A549 (cell line): ENCODE data around the gene COL15A1. TPM values are rescaled to one million over a fixed set of nuclear protein-coding genes. Genes with fewer than 3 reads are reported as not detected.

Experiments
- ATAC-seq, 2 experiments: fragments of 200-7000 bp in 1 of 2; fragments of >200 bp in 1 of 2; cut with Nextera tagmentation in 1 of 2; cut with Tn5 transposase in 1 of 2; 3 replicates each; pipeline versions ENCODE4 v1.8.0 to v1.9.1; 2018 to 2020; ENCODE audit warnings: mild to moderate bottlenecking in 1 of 2, moderate library complexity in 1 of 2
- CTCF ChIA-PET: fragments of 300-600 bp; sonication (Branson Sonifier 250); formaldehyde crosslinking; extraction: SDS; loops from one replicate; lab custom pipeline; 2021; ENCODE audit warnings: antibody characterized with exemption, inconsistent platforms; lab: Yijun Ruan, JAX
- POLR2A ChIA-PET: fragments of 350-600 bp; formaldehyde crosslinking; extraction: SDS; loops from one replicate; lab custom pipeline; 2021; ENCODE audit warnings: antibody characterized with exemption, inconsistent platforms; lab: Yijun Ruan, JAX
- DNase-seq, 2 experiments: peaks; one replicate each; pipeline versions ENCODE4 v3.0.0 to v3.0.0-alpha.2; 2011 to 2016; ENCODE audit warnings: low read depth in 1 of 2, low spot score in 1 of 2
- FAIRE-seq: peaks from 2 replicates; lab custom pipeline; 2011; peaks lifted over from hg19 to GRCh38; lab: Jason Lieb, UNC
- H3K27ac ChIP-seq, 2 experiments: fragments of >200 bp; sonication (Bioruptor Twin); formaldehyde crosslinking; 3 replicates each; pipeline ENCODE4 v1.5.1; 2016 to 2017
- H3K4me1 ChIP-seq: fragments of >200 bp; sonication (Bioruptor Twin); formaldehyde crosslinking; 3 replicates; pipeline ENCODE4 v1.6.1; 2016
- H3K4me2 ChIP-seq: fragments of >200 bp; sonication (Bioruptor Twin); formaldehyde crosslinking; 3 replicates; pipeline ENCODE4 v1.6.1; 2016
- H3K4me3 ChIP-seq: fragments of >200 bp; sonication (Bioruptor Twin); formaldehyde crosslinking; 3 replicates; pipeline ENCODE4 v1.5.1; 2016
- H3K9me3 ChIP-seq: fragments of >200 bp; sonication (Bioruptor Twin); formaldehyde crosslinking; 3 replicates; pipeline ENCODE4 v1.6.1; 2016
- BHLHE40 ChIP-seq: IDR thresholded peaks from 2 replicates; pipeline ENCODE4 v1.6.1; 2012; ENCODE audit warnings: low read depth, low read length, inconsistent platforms
- EHMT2 ChIP-seq: fragments of 200-600 bp; sonication (generic); IDR thresholded peaks from 2 replicates; pipeline ENCODE4 v1.6.1; 2016; ENCODE audit warnings: antibody characterized with exemption, low read depth, mild to moderate bottlenecking, moderate library complexity
- FOSB ChIP-seq: fragments of 250-450 bp; sonication (Bioruptor Pico); IDR thresholded peaks from 2 replicates; pipeline ENCODE4 v1.5.0; 2020; ENCODE audit warnings: mild to moderate bottlenecking, moderate library complexity
- FOSL2 ChIP-seq, 2 experiments: fragments of 450-650 bp in 1 of 2; fragments of >200 bp in 1 of 2; sonication (Bioruptor Twin) in 1 of 2; formaldehyde crosslinking; IDR thresholded peaks; 2 replicates each; pipeline versions ENCODE4 v1.5.0 to v1.6.1; 2016 to 2020; ENCODE audit warnings: mild to moderate bottlenecking in 1 of 2, moderate library complexity in 1 of 2
- FOXS1 ChIP-seq: fragments of 250-450 bp; sonication (Bioruptor Pico); IDR thresholded peaks from 2 replicates; pipeline ENCODE4 v1.5.0; 2020; ENCODE audit warnings: mild to moderate bottlenecking, moderate library complexity
- HOXA7 ChIP-seq: fragments of 250-450 bp; sonication (Bioruptor Pico); IDR thresholded peaks from 2 replicates; pipeline ENCODE4 v1.5.0; 2020; ENCODE audit warnings: mild to moderate bottlenecking, moderate library complexity
- HOXB13 ChIP-seq: fragments of 250-450 bp; sonication (Bioruptor Pico); IDR thresholded peaks from 2 replicates; pipeline ENCODE4 v1.5.0; 2020; ENCODE audit warnings: low read depth, mild to moderate bottlenecking, moderate library complexity
- JUN ChIP-seq, 2 experiments: fragments of >200 bp; sonication (Bioruptor Twin); formaldehyde crosslinking; IDR thresholded peaks; 2 replicates in 1 of 2; 3 replicates in 1 of 2; pipeline ENCODE4 v1.6.1; 2016 to 2017
- KDM1A ChIP-seq: fragments of 200-600 bp; sonication (generic); IDR thresholded peaks from 2 replicates; pipeline ENCODE4 v1.6.1; 2016; ENCODE audit warnings: low read depth, mild to moderate bottlenecking
- MYC ChIP-seq: IDR thresholded peaks from 2 replicates; pipeline ENCODE4 v1.6.1; 2012; ENCODE audit warnings: mild to moderate bottlenecking, inconsistent platforms, low read length, improper control_type of control experiment, borderline replicate concordance
- NPAS2 ChIP-seq: fragments of 250-450 bp; sonication (Bioruptor Pico); IDR thresholded peaks from 2 replicates; pipeline ENCODE4 v1.8.0; 2022; ENCODE audit warnings: mild to moderate bottlenecking, moderate library complexity, borderline replicate concordance
- POLR2AphosphoS2 ChIP-seq: conservative IDR thresholded peaks from 2 replicates; pipeline ENCODE4 v1.6.1; 2012; ENCODE audit warnings: low read length, improper control_type of control experiment, inconsistent platforms
- RAD21 ChIP-seq, 2 experiments: fragments of >200 bp in 1 of 2; sonication (Bioruptor Twin) in 1 of 2; formaldehyde crosslinking in 1 of 2; IDR thresholded peaks in 1 of 2; conservative IDR thresholded peaks in 1 of 2; 2 replicates in 1 of 2; 3 replicates in 1 of 2; pipeline ENCODE4 v1.6.1; 2012 to 2018; ENCODE audit warnings: inconsistent platforms in 1 of 2
- RARB ChIP-seq: fragments of 250-450 bp; sonication (Bioruptor Pico); IDR thresholded peaks from 2 replicates; pipeline ENCODE4 v1.8.0; 2021; ENCODE audit warnings: mild to moderate bottlenecking, moderate library complexity
- RFX5 ChIP-seq: fragments of 450-650 bp; IDR thresholded peaks from 2 replicates; pipeline ENCODE4 v1.7.1; 2014; ENCODE audit warnings: antibody characterized with exemption, mild to moderate bottlenecking, moderate library complexity
- RNF2 ChIP-seq: fragments of 200-600 bp; sonication (generic); IDR thresholded peaks from 2 replicates; pipeline ENCODE4 v1.6.1; 2016; ENCODE audit warnings: low read depth, mild to moderate bottlenecking, antibody characterized with exemption, moderate library complexity, borderline replicate concordance
- ZNF302 ChIP-seq: fragments of 250-450 bp; sonication (Bioruptor Pico); IDR thresholded peaks from 2 replicates; pipeline ENCODE4 v1.9.0; 2021; ENCODE audit warnings: inconsistent platforms, mild to moderate bottlenecking, moderate library complexity
- WGBS: methylation state at CpG from one replicate; pipeline ENCODE4 v1.1.6; 2017; ENCODE audit errors: missing lambda C conversion rate; 5-methylcytosine and 5-hydroxymethylcytosine counted together
- polyA plus RNA-seq, 4 experiments: library from polyadenylated mRNA; depleted of rRNA in 3 of 4; stranded (reverse); fragments of >200 nt; fragmentation: RNase III in 1 of 4; extraction: RNeasy Plus Mini Kit Qiagen cat#74134 plus additional on column Dnase treatment in 1 of 4; gene quantifications; 2 replicates in 3 of 4; 3 replicates in 1 of 4; pipeline ENCODE4 v1.2.3, GENCODE V29; 2011 to 2017
- TF ChIP-seq, protein P1 (sequence below): fragments of 200-600 bp; sonication (generic); IDR thresholded peaks from 2 replicates; pipeline ENCODE4 v1.6.1; 2016; ENCODE audit warnings: antibody characterized with exemption, mild to moderate bottlenecking, moderate library complexity
- TF ChIP-seq, protein P2 (sequence below): fragments of 250-450 bp; sonication (Bioruptor Pico); IDR thresholded peaks from 2 replicates; pipeline ENCODE4 v1.5.0; 2020; ENCODE audit warnings: low read depth, mild to moderate bottlenecking, moderate library complexity
- TF ChIP-seq, protein P3 (sequence below): fragments of >200 bp; sonication (Bioruptor Twin); formaldehyde crosslinking; IDR thresholded peaks from 3 replicates; pipeline ENCODE4 v1.5.1; 2016

The COL15A1 gene
- polyA plus RNA-seq, 2 of the 4 experiments (the other 2 are of a cell fraction): 0.09 to 0.12 TPM

DNA sequence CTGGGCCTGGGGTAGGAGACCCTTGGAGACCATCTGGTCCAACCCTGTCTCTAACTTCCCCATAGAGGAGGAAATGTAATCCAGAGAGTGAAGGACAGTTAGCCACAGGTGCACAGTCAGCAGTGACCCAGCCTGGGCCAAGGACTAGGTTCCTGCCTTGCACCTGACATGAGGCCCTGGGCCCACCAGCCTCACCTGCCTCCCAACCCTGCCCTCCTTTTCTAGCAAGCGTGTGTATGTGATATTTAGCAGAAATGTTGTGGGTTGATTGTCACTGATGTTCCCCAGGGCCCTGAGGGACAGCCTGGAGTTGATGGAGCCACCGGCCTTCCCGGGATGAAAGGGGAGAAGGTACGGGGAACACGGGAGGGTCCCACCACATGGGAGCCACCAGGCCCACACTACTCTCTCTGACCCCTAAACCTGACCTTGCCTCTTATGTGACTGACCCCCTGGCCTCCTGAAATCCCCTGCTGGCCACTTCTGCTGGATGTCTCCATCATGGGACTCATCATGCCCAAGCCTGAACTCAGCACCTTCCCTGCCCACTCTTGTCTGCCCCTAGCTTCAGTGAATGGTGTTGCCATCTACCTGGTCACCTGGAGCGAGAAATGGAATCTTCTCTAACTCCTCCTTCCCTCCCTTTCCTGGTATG is 82.0 kb downstream of the COL15A1 start (continued):
- TF ChIP-seq, protein P1, sequence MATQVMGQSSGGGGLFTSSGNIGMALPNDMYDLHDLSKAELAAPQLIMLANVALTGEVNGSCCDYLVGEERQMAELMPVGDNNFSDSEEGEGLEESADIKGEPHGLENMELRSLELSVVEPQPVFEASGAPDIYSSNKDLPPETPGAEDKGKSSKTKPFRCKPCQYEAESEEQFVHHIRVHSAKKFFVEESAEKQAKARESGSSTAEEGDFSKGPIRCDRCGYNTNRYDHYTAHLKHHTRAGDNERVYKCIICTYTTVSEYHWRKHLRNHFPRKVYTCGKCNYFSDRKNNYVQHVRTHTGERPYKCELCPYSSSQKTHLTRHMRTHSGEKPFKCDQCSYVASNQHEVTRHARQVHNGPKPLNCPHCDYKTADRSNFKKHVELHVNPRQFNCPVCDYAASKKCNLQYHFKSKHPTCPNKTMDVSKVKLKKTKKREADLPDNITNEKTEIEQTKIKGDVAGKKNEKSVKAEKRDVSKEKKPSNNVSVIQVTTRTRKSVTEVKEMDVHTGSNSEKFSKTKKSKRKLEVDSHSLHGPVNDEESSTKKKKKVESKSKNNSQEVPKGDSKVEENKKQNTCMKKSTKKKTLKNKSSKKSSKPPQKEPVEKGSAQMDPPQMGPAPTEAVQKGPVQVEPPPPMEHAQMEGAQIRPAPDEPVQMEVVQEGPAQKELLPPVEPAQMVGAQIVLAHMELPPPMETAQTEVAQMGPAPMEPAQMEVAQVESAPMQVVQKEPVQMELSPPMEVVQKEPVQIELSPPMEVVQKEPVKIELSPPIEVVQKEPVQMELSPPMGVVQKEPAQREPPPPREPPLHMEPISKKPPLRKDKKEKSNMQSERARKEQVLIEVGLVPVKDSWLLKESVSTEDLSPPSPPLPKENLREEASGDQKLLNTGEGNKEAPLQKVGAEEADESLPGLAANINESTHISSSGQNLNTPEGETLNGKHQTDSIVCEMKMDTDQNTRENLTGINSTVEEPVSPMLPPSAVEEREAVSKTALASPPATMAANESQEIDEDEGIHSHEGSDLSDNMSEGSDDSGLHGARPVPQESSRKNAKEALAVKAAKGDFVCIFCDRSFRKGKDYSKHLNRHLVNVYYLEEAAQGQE: no peak
- TF ChIP-seq, protein P2, sequence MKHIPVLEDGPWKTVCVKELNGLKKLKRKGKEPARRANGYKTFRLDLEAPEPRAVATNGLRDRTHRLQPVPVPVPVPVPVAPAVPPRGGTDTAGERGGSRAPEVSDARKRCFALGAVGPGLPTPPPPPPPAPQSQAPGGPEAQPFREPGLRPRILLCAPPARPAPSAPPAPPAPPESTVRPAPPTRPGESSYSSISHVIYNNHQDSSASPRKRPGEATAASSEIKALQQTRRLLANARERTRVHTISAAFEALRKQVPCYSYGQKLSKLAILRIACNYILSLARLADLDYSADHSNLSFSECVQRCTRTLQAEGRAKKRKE: no peak
- TF ChIP-seq RAD21 (conservative IDR thresholded peaks at IDR 0.05 in 1 of 2, IDR thresholded peaks at IDR 0.05 in 1 of 2) (no peak), KDM1A (no peak), NPAS2 (CRISPR knock-in tag) (no peak)

DNA sequence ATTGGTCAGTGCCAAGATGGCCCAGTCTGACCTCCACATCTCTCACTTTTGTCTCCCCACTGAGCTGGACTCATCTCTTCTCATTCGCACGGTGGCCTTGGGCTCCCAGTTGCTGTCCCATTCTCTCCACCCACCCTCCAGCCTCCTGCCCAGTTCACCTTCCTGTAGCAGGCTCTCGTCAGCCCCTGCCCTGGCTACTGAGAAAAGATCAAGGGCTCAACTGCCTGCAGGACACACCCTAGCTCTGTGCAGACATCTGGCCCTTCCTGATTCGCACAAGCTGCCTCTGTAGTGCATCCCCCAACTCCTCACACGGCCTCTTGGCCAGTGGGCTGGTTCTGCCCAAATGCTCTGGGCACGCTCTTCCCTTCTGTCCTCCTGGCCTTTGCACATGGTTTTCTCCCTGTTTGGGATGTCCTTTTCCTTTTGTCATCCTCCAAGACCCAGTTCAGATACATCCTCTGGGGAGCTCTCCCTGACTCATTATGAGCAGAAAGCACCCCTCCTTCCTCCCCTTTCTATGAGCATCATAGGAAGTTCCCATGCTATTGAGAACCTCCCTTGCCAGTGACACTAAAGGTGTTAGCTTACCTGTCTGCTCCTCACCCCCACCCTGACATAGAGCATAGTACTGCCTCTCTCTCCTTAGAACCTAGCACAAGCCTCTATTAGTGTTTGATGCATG is 82.7 kb downstream of the COL15A1 start:
- FAIRE-seq: no peak
- Histone ChIP-seq H3K9me3 (no peaks in the 10 kb centered on the region), H3K4me2 (no peak overlapping the region), H3K4me1 (no peaks in the 10 kb centered on the region), H3K4me3 (no peak overlapping the region), H3K27ac (no peak overlapping the region)
- TF ChIP-seq HOXA7 (CRISPR knock-in tag) (no peak), EHMT2 (no peak), FOSL2 (IDR thresholded peaks at IDR 0.05) (no peak), FOSL2 (CRISPR knock-in tag; IDR thresholded peaks at IDR 0.05) (no peak), POLR2AphosphoS2 (no peak), MYC (no peak), RNF2 (no peak), RFX5 (no peak), JUN (IDR thresholded peaks at IDR 0.05) (no peak), FOXS1 (CRISPR knock-in tag) (no peak), ZNF302 (CRISPR knock-in tag) (no peak), BHLHE40 (no peak), RARB (CRISPR knock-in tag) (no peak), FOSB (CRISPR knock-in tag) (no peak), HOXB13 (no peak)
- TF ChIP-seq, protein P3, sequence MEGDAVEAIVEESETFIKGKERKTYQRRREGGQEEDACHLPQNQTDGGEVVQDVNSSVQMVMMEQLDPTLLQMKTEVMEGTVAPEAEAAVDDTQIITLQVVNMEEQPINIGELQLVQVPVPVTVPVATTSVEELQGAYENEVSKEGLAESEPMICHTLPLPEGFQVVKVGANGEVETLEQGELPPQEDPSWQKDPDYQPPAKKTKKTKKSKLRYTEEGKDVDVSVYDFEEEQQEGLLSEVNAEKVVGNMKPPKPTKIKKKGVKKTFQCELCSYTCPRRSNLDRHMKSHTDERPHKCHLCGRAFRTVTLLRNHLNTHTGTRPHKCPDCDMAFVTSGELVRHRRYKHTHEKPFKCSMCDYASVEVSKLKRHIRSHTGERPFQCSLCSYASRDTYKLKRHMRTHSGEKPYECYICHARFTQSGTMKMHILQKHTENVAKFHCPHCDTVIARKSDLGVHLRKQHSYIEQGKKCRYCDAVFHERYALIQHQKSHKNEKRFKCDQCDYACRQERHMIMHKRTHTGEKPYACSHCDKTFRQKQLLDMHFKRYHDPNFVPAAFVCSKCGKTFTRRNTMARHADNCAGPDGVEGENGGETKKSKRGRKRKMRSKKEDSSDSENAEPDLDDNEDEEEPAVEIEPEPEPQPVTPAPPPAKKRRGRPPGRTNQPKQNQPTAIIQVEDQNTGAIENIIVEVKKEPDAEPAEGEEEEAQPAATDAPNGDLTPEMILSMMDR: no peak
- POLR2A ChIA-PET: no interaction called here
- ATAC-seq: no peak
- DNase-seq: no peak
- CTCF ChIA-PET: interaction anchor here (0.9 to 1.8 kb wide), 7 partner anchors 9 to 986 kb away, joined by 3 to 6 read pairs (median 3); no protein-coding TSS in a partner anchor
- WGBS: 59% methylated on average over 6 of the region's 6 CpGs
